IPS-20b (cell line): Measurements from ENCODE around the gene PRDM16.

Source experiments
- H3K27ac ChIP-seq: one replicate; pipeline ENCODE4 v1.5.1; 2013; ENCODE audit warnings: low read length
- H3K27me3 ChIP-seq: 2 replicates; pipeline ENCODE4 v1.6.1; 2013; ENCODE audit warnings: mild to moderate bottlenecking, low read length, inconsistent platforms; ENCODE audit not compliant: insufficient read depth
- H3K36me3 ChIP-seq: 2 replicates; pipeline ENCODE4 v1.6.1; 2013; ENCODE audit warnings: low read depth, mild to moderate bottlenecking, inconsistent platforms, low read length, moderate library complexity; ENCODE audit not compliant: insufficient read depth
- H3K4me1 ChIP-seq: 2 replicates; pipeline ENCODE4 v1.6.1; 2013; ENCODE audit warnings: mild to moderate bottlenecking, control low read depth, inconsistent platforms, low read length, moderate library complexity; ENCODE audit not compliant: insufficient read depth
- H3K4me3 ChIP-seq: 2 replicates; pipeline ENCODE4 v1.5.1; 2013; ENCODE audit warnings: mild to moderate bottlenecking, low read length, inconsistent platforms
- H3K9ac ChIP-seq: 2 replicates; pipeline ENCODE4 v1.6.1; 2013; ENCODE audit warnings: low read depth, mild to moderate bottlenecking, inconsistent platforms, low read length, moderate library complexity
- H3K9me3 ChIP-seq: 2 replicates; pipeline ENCODE4 v1.6.1; 2013; ENCODE audit warnings: mild to moderate bottlenecking, low read depth, low read length, inconsistent platforms; ENCODE audit not compliant: insufficient read depth

Gene PRDM16

GRCh38 chr1:3373700-3374405 lies 304.9 kb downstream of the PRDM16 start:
- Histone ChIP-seq H3K9me3 (no peaks in the 10 kb centered on the region), H3K9ac (no peak overlapping the region), H3K27ac (no peak overlapping the region), H3K27me3 (peaks cover 8% of the 10 kb centered on the region; the same call in 1 of the 2 replicates), H3K4me1 (peaks cover 10% of the 10 kb centered on the region), H3K36me3 (no peaks in the 10 kb centered on the region), H3K4me3 (no peak overlapping the region)

GRCh38 chr1:3375245-3375644 lies 306.2 kb downstream of the PRDM16 start:
- no peaks in the 10 kb centered on the region for H3K27me3 ChIP-seq

GRCh38 chr1:3377166-3377565 lies 308.2 kb downstream of the PRDM16 start:
- H3K27me3 ChIP-seq = no peaks in the 10 kb centered on the region
- H3K27ac ChIP-seq = no peak overlapping the region
- no peak overlapping the region for H3K4me3 ChIP-seq
- no peak overlapping the region for H3K9ac ChIP-seq
- H3K4me1 ChIP-seq = no peaks in the 10 kb centered on the region
- H3K9me3 ChIP-seq = no peaks in the 10 kb centered on the region
- H3K36me3 ChIP-seq = no peaks in the 10 kb centered on the region

More at GRCh38 chr1:3375245-3375644, 306.2 kb downstream of the PRDM16 start:
- H3K9ac ChIP-seq = no peak overlapping the region
- no peaks in the 10 kb centered on the region for H3K36me3 ChIP-seq
- no peaks in the 10 kb centered on the region for H3K9me3 ChIP-seq
- H3K4me3 ChIP-seq = no peak overlapping the region
- no peaks in the 10 kb centered on the region for H3K4me1 ChIP-seq
- H3K27ac ChIP-seq = no peak overlapping the region

GRCh38 chr1:3377604-3378279 lies 308.7 kb downstream of the PRDM16 start:
- Histone ChIP-seq H3K4me3 (no peak overlapping the region), H3K9ac (no peak overlapping the region), H3K36me3 (no peaks in the 10 kb centered on the region), H3K9me3 (no peaks in the 10 kb centered on the region), H3K4me1 (no peaks in the 10 kb centered on the region), H3K27me3 (no peaks in the 10 kb centered on the region), H3K27ac (no peak overlapping the region)

GRCh38 chr1:3378411-3379208 lies 309.6 kb downstream of the PRDM16 start:
- Histone ChIP-seq H3K4me1 (no peaks in the 10 kb centered on the region), H3K36me3 (no peaks in the 10 kb centered on the region), H3K27ac (no peak overlapping the region), H3K4me3 (no peak overlapping the region), H3K9me3 (no peaks in the 10 kb centered on the region), H3K9ac (no peak overlapping the region), H3K27me3 (no peaks in the 10 kb centered on the region)

GRCh38 chr1:3379934-3380333 lies 310.9 kb downstream of the PRDM16 start:
- no peaks in the 10 kb centered on the region for H3K27me3 ChIP-seq
- no peak overlapping the region for H3K4me3 ChIP-seq
- no peaks in the 10 kb centered on the region for H3K4me1 ChIP-seq

GRCh38 chr1:3380469-3380868 lies 311.5 kb downstream of the PRDM16 start:
- H3K4me1 ChIP-seq = no peaks in the 10 kb centered on the region
- no peaks in the 10 kb centered on the region; the same call in 1 of the 2 replicates for H3K27me3 ChIP-seq
- H3K36me3 ChIP-seq = no peaks in the 10 kb centered on the region
- no peak overlapping the region for H3K4me3 ChIP-seq
- H3K27ac ChIP-seq = no peak overlapping the region
- H3K9ac ChIP-seq = no peak overlapping the region
- H3K9me3 ChIP-seq = no peaks in the 10 kb centered on the region

More at GRCh38 chr1:3379934-3380333, 310.9 kb downstream of the PRDM16 start:
- Histone ChIP-seq H3K27ac (no peak overlapping the region), H3K9me3 (no peaks in the 10 kb centered on the region), H3K9ac (no peak overlapping the region), H3K36me3 (no peaks in the 10 kb centered on the region)

GRCh38 chr1:3381901-3382300 lies 312.9 kb downstream of the PRDM16 start:
- no peaks in the 10 kb centered on the region; the same call in 1 of the 2 replicates for H3K27me3 ChIP-seq
- H3K36me3 ChIP-seq = no peaks in the 10 kb centered on the region
- no peaks in the 10 kb centered on the region for H3K9me3 ChIP-seq
- no peak overlapping the region for H3K27ac ChIP-seq
- H3K4me3 ChIP-seq = no peak overlapping the region
- no peak overlapping the region for H3K9ac ChIP-seq
- no peaks in the 10 kb centered on the region for H3K4me1 ChIP-seq

- H3K27ac ChIP-seq = no peak overlapping the region
- no peak overlapping the region for H3K9ac ChIP-seq
Measured at GRCh38 chr1:3382326-3383057, 313.5 kb downstream of the PRDM16 start.

GRCh38 chr1:3383679-3384078 lies 314.7 kb downstream of the PRDM16 start:
- peaks cover 14% of the 10 kb centered on the region; the same call in 1 of the 2 replicates for H3K27me3 ChIP-seq
- H3K27ac ChIP-seq = no peak overlapping the region
- no peaks in the 10 kb centered on the region for H3K9me3 ChIP-seq
- no peak overlapping the region for H3K4me3 ChIP-seq
- no peaks in the 10 kb centered on the region for H3K36me3 ChIP-seq
- H3K9ac ChIP-seq = no peak overlapping the region
- H3K4me1 ChIP-seq = no peaks in the 10 kb centered on the region

More at GRCh38 chr1:3382326-3383057, 313.5 kb downstream of the PRDM16 start:
- Histone ChIP-seq H3K4me1 (no peaks in the 10 kb centered on the region), H3K4me3 (no peak overlapping the region), H3K27me3 (peaks cover 4% of the 10 kb centered on the region; the same call in 1 of the 2 replicates), H3K36me3 (no peaks in the 10 kb centered on the region), H3K9me3 (no peaks in the 10 kb centered on the region)

- Histone ChIP-seq H3K9ac (no peak overlapping the region), H3K4me3 (no peak overlapping the region), H3K27me3 (peaks cover 14% of the 10 kb centered on the region; the same call in 1 of the 2 replicates), H3K36me3 (no peaks in the 10 kb centered on the region), H3K9me3 (no peaks in the 10 kb centered on the region), H3K4me1 (no peaks in the 10 kb centered on the region), H3K27ac (no peak overlapping the region)
Measured at GRCh38 chr1:3384407-3384806, 315.4 kb downstream of the PRDM16 start.
